ENCODE data around the gene ANKS3. TPM values are rescaled to one million over a fixed set of nuclear protein-coding genes. Genes with fewer than 3 reads are reported as not detected.

The ANKS3 gene
- total RNA-seq, 1 donor = 33.2 TPM

DNA sequence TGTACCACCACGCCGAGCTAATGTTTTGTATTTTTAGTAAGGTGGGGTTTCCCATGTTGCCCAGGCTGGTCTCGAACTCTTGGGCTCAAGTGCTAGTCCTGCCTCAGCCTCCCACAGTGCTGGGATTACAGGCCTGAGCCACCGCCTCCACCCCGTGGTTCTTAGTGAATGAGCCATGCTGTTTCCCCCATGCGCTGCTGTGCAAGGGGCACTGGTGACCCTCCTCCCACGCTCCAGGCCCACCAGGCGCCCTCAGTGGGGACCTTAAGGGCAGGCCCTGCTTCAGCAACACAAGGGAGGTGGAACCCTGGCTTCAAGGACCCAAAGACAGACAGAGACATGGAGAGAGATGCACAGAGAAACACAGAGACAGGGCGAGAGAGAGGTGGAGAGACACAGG, 56.1 kb downstream of the ANKS3 start:
- DNase-seq (ENCODE audit: low read depth) = no peak
- H3K4me3 ChIP-seq (ENCODE audit: low read depth, low read length) = no peak overlapping the region
- TF ChIP-seq, protein P1, sequence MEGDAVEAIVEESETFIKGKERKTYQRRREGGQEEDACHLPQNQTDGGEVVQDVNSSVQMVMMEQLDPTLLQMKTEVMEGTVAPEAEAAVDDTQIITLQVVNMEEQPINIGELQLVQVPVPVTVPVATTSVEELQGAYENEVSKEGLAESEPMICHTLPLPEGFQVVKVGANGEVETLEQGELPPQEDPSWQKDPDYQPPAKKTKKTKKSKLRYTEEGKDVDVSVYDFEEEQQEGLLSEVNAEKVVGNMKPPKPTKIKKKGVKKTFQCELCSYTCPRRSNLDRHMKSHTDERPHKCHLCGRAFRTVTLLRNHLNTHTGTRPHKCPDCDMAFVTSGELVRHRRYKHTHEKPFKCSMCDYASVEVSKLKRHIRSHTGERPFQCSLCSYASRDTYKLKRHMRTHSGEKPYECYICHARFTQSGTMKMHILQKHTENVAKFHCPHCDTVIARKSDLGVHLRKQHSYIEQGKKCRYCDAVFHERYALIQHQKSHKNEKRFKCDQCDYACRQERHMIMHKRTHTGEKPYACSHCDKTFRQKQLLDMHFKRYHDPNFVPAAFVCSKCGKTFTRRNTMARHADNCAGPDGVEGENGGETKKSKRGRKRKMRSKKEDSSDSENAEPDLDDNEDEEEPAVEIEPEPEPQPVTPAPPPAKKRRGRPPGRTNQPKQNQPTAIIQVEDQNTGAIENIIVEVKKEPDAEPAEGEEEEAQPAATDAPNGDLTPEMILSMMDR (IDR thresholded peaks at IDR 0.05; ENCODE audit: insufficient read depth, low read depth, low read length) = no peak

DNA sequence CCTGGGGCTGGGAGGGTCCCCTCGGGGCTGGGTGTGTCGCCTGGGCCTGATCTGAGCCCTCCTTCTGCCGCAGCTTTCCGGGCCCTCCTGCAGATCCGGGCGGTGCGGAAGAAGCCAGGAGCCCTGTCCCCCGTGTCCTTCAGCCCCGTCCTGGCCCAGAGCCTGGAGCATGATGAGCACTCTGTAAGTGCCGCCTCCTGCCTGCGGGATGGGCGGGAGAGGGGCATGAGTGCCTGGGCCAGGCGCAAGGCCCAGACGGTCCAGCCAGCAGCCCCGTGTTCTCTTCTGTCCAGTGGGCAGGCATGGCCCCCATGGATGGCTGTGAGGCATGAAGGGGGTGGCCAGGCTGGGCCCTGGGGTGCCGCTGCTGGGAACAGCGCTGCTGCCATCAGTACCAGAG, 56.7 kb downstream of the ANKS3 start:
- DNase-seq (ENCODE audit: low read depth) = no peak
- no peak overlapping the region for H3K4me3 ChIP-seq (ENCODE audit: low read depth, low read length)
- TF ChIP-seq, protein P1 (IDR thresholded peaks at IDR 0.05; ENCODE audit: insufficient read depth, low read depth, low read length) = no peak

DNA sequence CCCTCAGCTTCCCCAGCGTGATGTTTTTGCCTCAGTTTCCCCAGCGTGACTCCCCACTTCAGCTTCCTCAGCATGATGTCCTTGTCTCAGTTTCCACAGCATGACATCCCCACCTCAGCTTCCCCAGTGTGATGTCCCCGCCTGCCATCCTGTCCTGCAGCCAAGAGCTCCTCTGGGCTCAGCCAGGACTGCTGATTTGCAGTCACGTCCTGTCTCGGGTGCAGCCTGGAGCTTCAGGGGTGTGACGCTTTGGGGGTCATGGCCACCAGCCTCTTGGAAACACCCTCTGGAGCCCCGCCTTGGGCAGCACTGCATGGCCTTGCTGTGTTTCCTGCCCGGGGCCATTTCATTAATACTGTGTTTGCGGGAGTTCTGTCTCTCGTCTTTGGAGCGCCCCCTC, 57.2 kb downstream of the ANKS3 start:
- TF ChIP-seq, protein P1 (IDR thresholded peaks at IDR 0.05; ENCODE audit: insufficient read depth, low read depth, low read length) = no peak
- DNase-seq (ENCODE audit: low read depth) = no peak
- no peak overlapping the region for H3K4me3 ChIP-seq (ENCODE audit: low read depth, low read length)

DNA sequence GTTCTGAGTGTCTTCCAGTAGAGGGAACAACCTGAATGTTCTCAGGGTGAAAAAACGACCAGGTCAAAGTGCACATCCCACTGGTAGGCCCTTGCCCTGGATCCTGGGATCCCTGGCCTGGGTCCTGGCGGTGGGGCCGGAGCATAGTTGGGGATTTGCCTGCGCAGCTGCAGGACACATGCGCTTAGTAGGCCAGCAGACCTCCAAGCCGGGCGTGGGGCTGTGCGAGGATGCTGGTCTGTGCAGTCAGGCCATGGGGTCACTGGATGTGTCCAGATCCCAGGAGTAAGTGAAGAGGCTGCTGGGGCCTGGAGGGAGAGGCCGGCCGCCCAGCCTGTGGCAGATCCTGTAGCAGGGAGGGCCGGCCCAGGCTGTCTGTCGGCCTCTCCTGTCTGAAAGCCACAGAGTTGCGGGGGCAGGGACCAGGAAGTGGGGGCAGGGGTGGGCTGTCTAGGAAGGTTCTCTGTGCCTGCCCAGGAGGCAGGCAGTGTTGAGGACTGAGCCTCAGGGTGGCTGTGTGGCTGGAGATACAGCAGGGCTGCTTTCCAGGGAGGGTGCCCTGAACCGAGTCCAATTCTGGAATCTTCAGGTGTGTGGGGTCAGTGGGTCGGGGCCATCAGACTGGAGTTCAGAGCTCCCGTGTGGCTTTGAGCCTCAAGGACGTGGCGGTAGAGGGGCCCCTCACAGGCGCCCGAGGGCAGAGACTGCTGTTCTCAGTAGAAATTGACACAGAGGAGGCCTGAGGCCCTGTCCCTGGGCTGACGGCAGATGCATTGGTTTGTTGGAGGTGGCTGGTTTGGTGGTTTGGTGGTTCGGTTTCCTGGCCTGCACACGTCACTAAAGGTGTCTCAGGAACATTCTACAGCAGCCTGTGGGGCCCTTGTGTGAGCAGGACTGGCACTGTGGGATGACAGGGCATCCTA, 57.9 kb downstream of the ANKS3 start:
- H3K4me3 ChIP-seq (ENCODE audit: low read depth, low read length) = no peak overlapping the region
- DNase-seq (ENCODE audit: low read depth) = no peak
- TF ChIP-seq, protein P1 (IDR thresholded peaks at IDR 0.05; ENCODE audit: insufficient read depth, low read depth, low read length) = no peak

DNA sequence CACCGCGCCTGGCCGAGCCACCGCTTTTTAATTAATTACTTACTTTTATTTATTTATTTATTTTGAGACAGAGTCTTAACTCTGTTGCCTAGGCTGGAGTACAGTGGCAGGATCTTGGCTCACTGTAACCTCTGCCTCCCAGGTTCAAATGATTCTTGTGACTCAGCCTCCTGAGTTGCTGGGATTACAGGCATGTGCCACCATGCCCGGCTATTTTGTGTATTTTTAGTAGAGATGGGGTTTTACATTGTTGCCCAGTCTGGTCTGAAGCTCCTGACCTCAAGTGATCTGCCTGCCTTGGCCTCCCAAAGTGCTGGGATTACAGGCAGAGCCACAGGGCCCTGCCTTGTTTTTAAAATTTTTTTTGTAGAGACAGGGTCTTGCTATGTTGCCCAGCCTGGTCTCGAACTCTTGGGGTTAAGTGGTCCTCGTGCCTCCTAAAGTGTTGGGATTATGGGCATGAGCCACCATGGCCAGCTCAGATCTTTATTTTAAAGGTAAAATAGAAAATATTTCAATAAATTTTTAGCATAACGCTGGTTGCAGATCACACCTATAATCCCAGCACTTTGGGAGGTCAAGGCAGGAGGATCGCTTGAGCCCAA, 59.0 kb downstream of the ANKS3 start:
- no peak overlapping the region for H3K4me3 ChIP-seq (ENCODE audit: low read depth, low read length)
- TF ChIP-seq, protein P1 (IDR thresholded peaks at IDR 0.05; ENCODE audit: insufficient read depth, low read depth, low read length) = no peak
- DNase-seq (ENCODE audit: low read depth) = no peak

DNA sequence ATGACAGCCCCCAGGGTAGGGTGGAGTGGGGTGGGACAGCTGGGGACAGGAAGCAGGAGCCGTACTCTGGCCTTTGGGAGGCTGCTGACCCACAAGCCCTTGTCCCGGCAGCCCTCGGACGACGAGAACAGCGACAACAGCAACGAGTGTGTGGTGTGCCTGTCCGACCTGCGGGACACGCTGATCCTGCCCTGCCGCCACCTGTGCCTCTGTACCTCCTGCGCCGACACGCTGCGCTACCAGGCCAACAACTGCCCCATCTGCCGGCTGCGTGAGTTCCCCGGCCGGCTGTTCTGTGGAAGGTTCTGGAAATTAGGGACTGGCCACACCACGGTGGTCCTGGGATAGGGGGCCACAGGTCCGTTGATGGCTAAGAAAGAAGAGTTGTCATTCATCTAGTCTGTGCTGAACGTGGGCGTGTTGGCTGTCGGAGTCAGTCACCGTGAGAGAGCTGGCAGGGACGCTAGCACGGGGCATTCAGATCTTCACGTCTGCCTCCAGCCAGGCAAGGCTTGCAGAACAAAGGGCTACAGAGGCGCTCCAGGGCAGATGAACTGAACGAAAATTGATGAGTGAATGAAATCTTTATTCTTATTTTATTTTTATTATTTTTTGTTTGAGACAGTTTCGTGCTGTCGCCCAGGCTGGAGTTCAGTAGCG, 60.6 kb downstream of the ANKS3 start:
- no peak for DNase-seq (ENCODE audit: low read depth)
- TF ChIP-seq, protein P1 (IDR thresholded peaks at IDR 0.05; ENCODE audit: insufficient read depth, low read depth, low read length) = no peak

More for the DNA sequence above, 60.6 kb downstream of the ANKS3 start:
- H3K4me3 ChIP-seq (ENCODE audit: low read depth, low read length) = no peak overlapping the region

All from fibroblast of villous mesenchyme (primary cell).